ENCODE results near the gene FCGBP.

FCGBP gene

GRCh38 chr19:39934584-39935363, at the start of gene FCGBP:
Gene FCGBP (minus strand): TSS chr19:39934634.
- Histone ChIP-seq H3K27me3 (ENCODE audit: low read depth) (no peaks in the 10 kb centered on the region), H3K4me1 (no peaks in the 10 kb centered on the region), H3K36me3 (replicated peaks) (no peaks in the 10 kb centered on the region), H3K4me3 (no peak within 1 kb of the TSS), H3K9me3 (no peaks in the 10 kb centered on the region; the same call in 1 of the 2 replicates)
- in situ Hi-C loops (cut with MboI; ENCODE audit: low sequenced_read_pairs) = no loop called here
- no peak for DNase-seq (ENCODE audit: low spot score in 2 of 2)

- Histone ChIP-seq H3K4me1 (no peaks in the 10 kb centered on the region), H3K27me3 (ENCODE audit: low read depth) (no peaks in the 10 kb centered on the region), H3K36me3 (replicated peaks) (peaks cover 47% of the 10 kb centered on the region), H3K4me3 (no peak overlapping the region), H3K9me3 (peaks cover 6% of the 10 kb centered on the region)
- DNase-seq (ENCODE audit: low spot score in 2 of 2) = no peak
- in situ Hi-C loops (cut with MboI; ENCODE audit: low sequenced_read_pairs) = no loop called here
Observed at GRCh38 chr19:39983695-39984300, 49.4 kb upstream of the FCGBP start.

GRCh38 chr19:39982883-39983282, 48.4 kb upstream of the FCGBP start:
- Histone ChIP-seq H3K9me3 (peaks cover 6% of the 10 kb centered on the region), H3K36me3 (replicated peaks) (peaks cover 54% of the 10 kb centered on the region), H3K4me3 (no peak overlapping the region), H3K4me1 (no peaks in the 10 kb centered on the region), H3K27me3 (ENCODE audit: low read depth) (no peaks in the 10 kb centered on the region)
- in situ Hi-C loops (cut with MboI; ENCODE audit: low sequenced_read_pairs) = no loop called here
- no peak for DNase-seq (ENCODE audit: low spot score in 2 of 2)

- in situ Hi-C loops (cut with MboI; ENCODE audit: low sequenced_read_pairs) = no loop called here
- DNase-seq (ENCODE audit: low spot score in 2 of 2) = no peak
- H3K4me1 ChIP-seq = peaks cover 8% of the 10 kb centered on the region
- no peaks in the 10 kb centered on the region for H3K9me3 ChIP-seq
- no peaks in the 10 kb centered on the region for H3K27me3 ChIP-seq (ENCODE audit: low read depth)
- H3K36me3 ChIP-seq (replicated peaks) = peaks cover 67% of the 10 kb centered on the region
- H3K4me3 ChIP-seq = no peak overlapping the region
Observed at GRCh38 chr19:39974377-39975155, 40.1 kb upstream of the FCGBP start.

GRCh38 chr19:39971380-39972035, 37.1 kb upstream of the FCGBP start:
- DNase-seq (ENCODE audit: low spot score in 2 of 2) = no peak
- H3K36me3 ChIP-seq (replicated peaks) = peaks cover 43% of the 10 kb centered on the region
- in situ Hi-C loops (cut with MboI; ENCODE audit: low sequenced_read_pairs) = no loop called here
- no peaks in the 10 kb centered on the region for H3K27me3 ChIP-seq (ENCODE audit: low read depth)
- H3K4me3 ChIP-seq = peak overlapping the region; percentile 83
- H3K4me1 ChIP-seq = peaks cover 8% of the 10 kb centered on the region
- H3K9me3 ChIP-seq = no peaks in the 10 kb centered on the region

- Histone ChIP-seq H3K9me3 (no peaks in the 10 kb centered on the region), H3K36me3 (replicated peaks) (peaks cover 42% of the 10 kb centered on the region), H3K4me1 (peaks cover 8% of the 10 kb centered on the region), H3K4me3 (peak within 1 kb of the TSS; percentile 83), H3K27me3 (ENCODE audit: low read depth) (no peaks in the 10 kb centered on the region)
- peak; percentile 97 to 99 for DNase-seq (ENCODE audit: low spot score in 2 of 2)
- in situ Hi-C loops (cut with MboI; ENCODE audit: low sequenced_read_pairs) = no loop called here
Observed at GRCh38 chr19:39970675-39971379, 36.4 kb upstream of the FCGBP start, which contains the start of gene PSMC4. Gene PSMC4 (plus strand): TSS chr19:39971165. CDS start chr19:39971203, 38 bp downstream.

GRCh38 chr19:39970425-39970674, 35.9 kb upstream of the FCGBP start:
- in situ Hi-C loops (cut with MboI; ENCODE audit: low sequenced_read_pairs) = no loop called here
- no peaks in the 10 kb centered on the region for H3K27me3 ChIP-seq (ENCODE audit: low read depth)
- no peaks in the 10 kb centered on the region for H3K9me3 ChIP-seq
- peak overlapping the region; percentile 83 for H3K4me3 ChIP-seq
- peaks cover 37% of the 10 kb centered on the region for H3K36me3 ChIP-seq (replicated peaks)
- peak in 1 of 2 experiments; percentile 33 for DNase-seq (ENCODE audit: low spot score in 2 of 2)
- peaks cover 8% of the 10 kb centered on the region for H3K4me1 ChIP-seq

- H3K4me1 ChIP-seq = peaks cover 8% of the 10 kb centered on the region
- H3K27me3 ChIP-seq (ENCODE audit: low read depth) = no peaks in the 10 kb centered on the region
- in situ Hi-C loops (cut with MboI; ENCODE audit: low sequenced_read_pairs) = no loop called here
- H3K36me3 ChIP-seq (replicated peaks) = peaks cover 32% of the 10 kb centered on the region
- peak overlapping the region; percentile 83 for H3K4me3 ChIP-seq
- no peak for DNase-seq (ENCODE audit: low spot score in 2 of 2)
- H3K9me3 ChIP-seq = no peaks in the 10 kb centered on the region
Observed at GRCh38 chr19:39969681-39970424, 35.4 kb upstream of the FCGBP start.

GRCh38 chr19:39969266-39969665, 34.8 kb upstream of the FCGBP start:
- Histone ChIP-seq H3K4me1 (peaks cover 8% of the 10 kb centered on the region), H3K27me3 (ENCODE audit: low read depth) (no peaks in the 10 kb centered on the region), H3K36me3 (replicated peaks) (peaks cover 26% of the 10 kb centered on the region), H3K9me3 (no peaks in the 10 kb centered on the region), H3K4me3 (no peak overlapping the region)
- no peak for DNase-seq (ENCODE audit: low spot score in 2 of 2)
- in situ Hi-C loops (cut with MboI; ENCODE audit: low sequenced_read_pairs) = no loop called here

GRCh38 chr19:39968789-39969188, 34.4 kb upstream of the FCGBP start:
- H3K9me3 ChIP-seq = no peaks in the 10 kb centered on the region
- in situ Hi-C loops (cut with MboI; ENCODE audit: low sequenced_read_pairs) = no loop called here
- peaks cover 8% of the 10 kb centered on the region for H3K4me1 ChIP-seq
- H3K4me3 ChIP-seq = no peak overlapping the region
- no peaks in the 10 kb centered on the region for H3K27me3 ChIP-seq (ENCODE audit: low read depth)
- peaks cover 22% of the 10 kb centered on the region for H3K36me3 ChIP-seq (replicated peaks)
- no peak for DNase-seq (ENCODE audit: low spot score in 2 of 2)

- Histone ChIP-seq H3K4me3 (no peak overlapping the region), H3K36me3 (replicated peaks) (peaks cover 11% of the 10 kb centered on the region), H3K4me1 (peaks cover 12% of the 10 kb centered on the region), H3K9me3 (no peaks in the 10 kb centered on the region), H3K27me3 (ENCODE audit: low read depth) (no peaks in the 10 kb centered on the region)
- DNase-seq (ENCODE audit: low spot score in 2 of 2) = no peak
- in situ Hi-C loops (cut with MboI; ENCODE audit: low sequenced_read_pairs) = no loop called here
Observed at GRCh38 chr19:39967561-39967960, 33.1 kb upstream of the FCGBP start.

- no peak for DNase-seq (ENCODE audit: low spot score in 2 of 2)
- H3K36me3 ChIP-seq (replicated peaks) = peaks cover 5% of the 10 kb centered on the region; the same call in 1 of the 2 replicates
- peaks cover 8% of the 10 kb centered on the region for H3K4me1 ChIP-seq
- no peaks in the 10 kb centered on the region for H3K9me3 ChIP-seq
- no peaks in the 10 kb centered on the region for H3K27me3 ChIP-seq (ENCODE audit: low read depth)
- no peak overlapping the region for H3K4me3 ChIP-seq
- in situ Hi-C loops (cut with MboI; ENCODE audit: low sequenced_read_pairs) = no loop called here
Observed at GRCh38 chr19:39966617-39967016, 32.2 kb upstream of the FCGBP start.

GRCh38 chr19:39963898-39964297, 29.5 kb upstream of the FCGBP start:
- Histone ChIP-seq H3K4me1 (peaks cover 21% of the 10 kb centered on the region), H3K4me3 (no peak overlapping the region)
- in situ Hi-C loops (cut with MboI; ENCODE audit: low sequenced_read_pairs) = no loop called here

More at GRCh38 chr19:39963898-39964297, 29.5 kb upstream of the FCGBP start:
- Histone ChIP-seq H3K36me3 (replicated peaks) (no peaks in the 10 kb centered on the region), H3K27me3 (ENCODE audit: low read depth) (no peaks in the 10 kb centered on the region), H3K9me3 (no peaks in the 10 kb centered on the region)
- peak in 1 of 2 experiments; percentile 55 for DNase-seq (ENCODE audit: low spot score in 2 of 2)

All from HAP-1 (cell line).